ENCODE data around the gene STPG3.
A peak's percentile ranks its signal among the peaks of the same experiment; 100 is the strongest.

Gene STPG3

GRCh38 chr9:137299938-137300337 is 48.9 kb downstream of the STPG3 start:
- peak overlapping the region; percentile 92 for H3K27ac ChIP-seq
- TF ChIP-seq CTCF (conservative IDR thresholded peaks at IDR 0.05; ENCODE audit: low read depth) = no peak
- CTCF ChIA-PET = interaction anchor here (0.7 to 0.8 kb wide), 2 partner anchors 110 to 271 kb away, joined by 3 read pairs; no protein-coding TSS in a partner anchor
- POLR2A ChIA-PET (ENCODE audit: low non-redundant PET) = interaction anchor here (0.5 kb wide), 1 partner anchor 45 kb away, joined by 4 read pairs; no protein-coding TSS in a partner anchor
- no peak for DNase-seq (ENCODE audit: low spot score)

GRCh38 chr9:137300567-137301080 is 49.5 kb downstream of the STPG3 start:
- CTCF ChIA-PET = interaction anchor here (0.6 to 2.2 kb wide), 7 partner anchors 7 to 272 kb away, joined by 3 to 7 read pairs (median 3); no protein-coding TSS in a partner anchor
- H3K27ac ChIP-seq = peak overlapping the region; percentile 92
- DNase-seq (ENCODE audit: low spot score) = no peak
- POLR2A ChIA-PET (ENCODE audit: low non-redundant PET) = interaction anchor here (0.5 to 1.1 kb wide), 3 partner anchors 45 to 150 kb away, joined by 3 to 4 read pairs (median 4); no protein-coding TSS in a partner anchor
- TF ChIP-seq CTCF (conservative IDR thresholded peaks at IDR 0.05; ENCODE audit: low read depth) = no peak

- DNase-seq (ENCODE audit: low spot score) = no peak
- POLR2A ChIA-PET (ENCODE audit: low non-redundant PET) = interaction anchor here (0.6 to 1.4 kb wide), 10 partner anchors 12 to 149 kb away, joined by 3 to 12 read pairs (median 4); partner anchors contain the start of gene TOR4A
- TF ChIP-seq CTCF (conservative IDR thresholded peaks at IDR 0.05; ENCODE audit: low read depth) = peak; percentile 85
- CTCF ChIA-PET = interaction anchor here (0.5 to 2.8 kb wide), 21 partner anchors 8 to 203 kb away, joined by 3 to 13 read pairs (median 4); partner anchors contain the start of genes EXD3 and TOR4A
- H3K27ac ChIP-seq = peak overlapping the region; percentile 92
These were observed 50.2 kb downstream of the STPG3 start for GRCh38 chr9:137301081-137301947.

- no peak for TF ChIP-seq CTCF (conservative IDR thresholded peaks at IDR 0.05; ENCODE audit: low read depth)
- peak; percentile 95 for DNase-seq (ENCODE audit: low spot score)
- H3K27ac ChIP-seq = peak within 1 kb of the TSS; percentile 92
- ChIA-PET CTCF (interaction anchor here (0.5 to 2.8 kb wide), 26 partner anchors 8 to 309 kb away, joined by 3 to 13 read pairs (median 4); partner anchors contain the start of genes EXD3 and TOR4A), POLR2A (ENCODE audit: low non-redundant PET) (interaction anchor here (0.5 to 1.4 kb wide), 8 partner anchors 11 to 207 kb away, joined by 3 to 7 read pairs (median 3); no protein-coding TSS in a partner anchor)
These were observed 51.0 kb downstream of the STPG3 start, which contains the start of gene NRARP for GRCh38 chr9:137302118-137302448. Gene NRARP (minus strand): TSS chr9:137302271. CDS start chr9:137301928, 343 bp downstream.

- peak overlapping the region; percentile 92 for H3K27ac ChIP-seq
- CTCF ChIA-PET = interaction anchor here (0.5 to 2.8 kb wide), 28 partner anchors 9 to 318 kb away, joined by 3 to 13 read pairs (median 4); partner anchors contain the start of genes EXD3, RNF224 and TOR4A
- POLR2A ChIA-PET (ENCODE audit: low non-redundant PET) = interaction anchor here (0.5 to 1.4 kb wide), 6 partner anchors 10 to 207 kb away, joined by 3 to 7 read pairs (median 4); partner anchors contain the start of gene EXD3
- peak; percentile 92 for TF ChIP-seq CTCF (conservative IDR thresholded peaks at IDR 0.05; ENCODE audit: low read depth)
- peak; percentile 91 for DNase-seq (ENCODE audit: low spot score)
These were observed 51.5 kb downstream of the STPG3 start for GRCh38 chr9:137302449-137303150.
